ENCODE results near the gene STKLD1.
"Not testable (repeated sequence)": the region's sequence is repeated elsewhere in the genome, so short reads cannot be mapped to it uniquely, and the experiment has no call there.

The STKLD1 gene

DNA sequence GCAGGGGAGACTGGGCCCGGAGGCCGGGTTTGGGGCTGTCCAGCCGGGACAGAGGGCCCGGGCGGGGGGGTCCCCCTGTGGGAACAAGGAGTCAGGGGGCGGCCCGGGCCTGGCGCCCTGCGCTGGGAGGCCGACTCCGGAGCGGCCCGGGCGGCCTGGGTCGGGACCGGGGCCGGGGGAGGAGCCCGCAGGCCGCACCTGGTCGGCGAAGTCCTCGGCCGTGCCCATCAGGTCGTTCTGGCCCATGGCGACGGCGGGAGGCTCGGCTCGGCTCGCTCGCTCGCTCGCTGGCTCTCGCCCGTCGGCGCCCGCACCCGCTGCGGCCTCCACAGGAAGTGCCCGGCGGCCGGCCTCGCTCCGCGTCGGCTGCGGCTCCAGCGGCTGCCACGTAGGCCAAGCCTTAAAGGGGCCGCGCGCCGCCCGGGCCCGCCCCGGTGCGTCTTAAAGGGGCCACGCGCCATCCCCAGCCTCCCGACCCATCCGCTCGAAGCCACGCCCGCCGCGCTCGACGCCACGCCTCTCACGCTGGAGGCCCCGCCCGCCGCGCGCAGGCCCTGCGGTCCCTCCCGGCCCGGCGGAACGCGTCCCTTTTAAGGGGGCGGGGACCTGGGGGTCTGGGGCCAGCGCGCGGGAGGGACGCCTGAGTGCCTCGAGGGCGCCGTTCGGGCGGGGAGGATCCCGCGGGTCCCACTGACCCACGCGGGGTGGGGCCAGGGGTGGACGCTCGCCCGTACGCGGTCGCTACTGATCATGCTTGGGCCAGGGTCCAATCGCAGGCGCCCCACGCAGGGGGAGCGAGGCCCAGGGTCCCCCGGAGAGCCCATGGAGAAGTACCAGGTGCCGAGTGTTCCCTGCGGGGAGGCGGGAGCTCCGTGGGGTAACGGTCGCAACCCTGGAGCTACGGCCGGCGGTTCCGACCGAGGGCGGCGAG is at the start of gene STKLD1, which contains the start of gene SURF4:
STKLD1 (plus strand) TSS at position 643 of the 931 bp plus-strand sequence; CDS start at position 751, 108 bp downstream.
SURF4 (minus strand) TSS at position 337 of the 931 bp plus-strand sequence; CDS start at position 246, 91 bp downstream.
- DNase-seq (ENCODE audit: low read depth in 1 of 2, low spot score in 1 of 2) = peak; percentile 94 to 98

DNA sequence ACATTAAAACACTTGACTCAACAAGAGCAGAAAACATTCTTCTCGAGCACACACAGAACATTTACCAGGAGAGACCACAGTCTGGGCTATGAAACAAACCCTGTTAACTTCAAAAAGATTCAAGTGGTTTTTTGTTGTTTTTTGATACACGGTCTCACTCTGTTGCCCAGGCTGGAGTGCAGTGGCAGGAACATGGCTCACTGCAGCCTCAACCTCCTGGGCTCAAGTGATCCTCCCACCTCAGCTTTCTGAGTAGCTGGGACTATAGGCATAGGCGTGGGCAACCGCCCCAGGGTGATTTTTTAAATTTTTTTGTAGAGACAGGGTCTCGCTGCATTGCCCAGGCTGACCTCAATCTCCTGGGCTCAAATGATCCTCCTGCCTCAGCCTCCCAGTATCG is 49.1 kb upstream of the STKLD1 start:
- DNase-seq (ENCODE audit: low read depth in 1 of 2, low spot score in 1 of 2) = not testable (repeated sequence)

DNA sequence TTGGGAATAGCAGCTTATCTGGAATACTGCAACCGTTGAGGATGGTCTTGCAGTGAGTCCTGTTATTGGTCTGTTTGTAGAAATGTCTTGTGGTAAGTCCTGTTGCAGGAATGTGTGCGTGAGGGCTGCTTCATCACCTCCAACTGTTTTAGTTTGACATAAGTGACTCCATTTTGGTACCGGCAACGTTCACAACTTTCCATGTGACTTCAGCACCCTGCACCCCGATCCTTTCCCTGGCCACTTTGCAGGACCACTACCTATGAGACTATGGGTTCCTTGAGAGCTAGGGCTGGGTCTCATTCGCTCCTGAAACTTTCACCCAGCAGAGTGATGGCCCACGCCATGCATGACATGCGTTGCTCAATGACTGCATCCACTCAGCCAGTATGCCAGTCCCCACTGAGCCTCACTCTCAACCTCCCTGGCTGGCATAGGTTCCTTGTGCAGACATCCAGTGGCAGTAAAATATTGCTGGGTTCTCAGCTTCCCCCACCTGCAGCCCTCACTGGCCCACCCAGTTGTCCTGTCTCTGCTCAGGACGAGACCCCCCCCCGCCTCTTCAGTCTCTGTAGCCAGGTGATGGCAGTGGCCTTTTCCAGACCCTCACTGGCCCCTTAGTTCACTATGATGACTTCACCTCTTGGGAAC is 48.2 kb upstream of the STKLD1 start:
- DNase-seq (ENCODE audit: low read depth in 1 of 2, low spot score in 1 of 2) = no peak

DNA sequence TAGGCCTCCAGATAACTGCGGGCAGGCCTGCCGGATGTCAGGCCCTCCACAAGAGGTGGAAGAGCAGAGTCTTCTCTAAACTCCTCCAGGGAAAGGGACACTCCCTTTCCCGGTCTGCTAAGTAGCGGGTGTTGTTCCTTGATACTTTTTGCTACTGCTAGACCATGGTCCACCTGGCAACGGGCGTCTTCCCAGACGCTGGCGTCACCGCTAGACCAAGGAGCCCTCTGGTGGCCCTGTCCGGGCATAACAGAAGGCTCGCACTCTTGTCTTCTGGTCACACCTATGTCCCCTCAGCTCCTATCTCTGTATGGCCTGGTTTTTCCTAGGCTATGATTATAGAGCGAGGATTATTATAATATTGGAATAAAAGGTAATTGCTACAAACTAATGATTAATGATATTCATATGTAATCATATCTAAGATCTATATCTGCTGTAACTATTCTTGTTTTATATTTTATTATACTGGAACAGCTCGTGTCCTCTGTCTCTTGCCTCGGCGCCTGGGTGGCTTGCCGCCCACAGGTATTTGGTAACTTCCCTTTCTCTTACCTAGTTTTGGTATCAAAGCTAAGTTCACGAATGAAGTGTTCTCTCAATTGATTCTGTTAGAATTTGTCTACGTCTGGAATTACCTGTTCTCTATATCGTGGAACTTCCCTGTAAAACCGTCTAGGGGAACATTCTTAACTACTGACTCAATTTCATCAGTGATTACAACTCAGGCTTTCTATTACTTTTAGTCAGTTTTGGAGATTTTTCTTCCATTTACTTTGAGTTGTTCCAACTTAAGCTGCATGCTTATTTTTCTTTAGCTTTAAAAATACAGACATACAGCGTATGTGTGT is 46.6 kb upstream of the STKLD1 start:
- DNase-seq (ENCODE audit: low read depth in 1 of 2, low spot score in 1 of 2) = not testable (repeated sequence)

DNA sequence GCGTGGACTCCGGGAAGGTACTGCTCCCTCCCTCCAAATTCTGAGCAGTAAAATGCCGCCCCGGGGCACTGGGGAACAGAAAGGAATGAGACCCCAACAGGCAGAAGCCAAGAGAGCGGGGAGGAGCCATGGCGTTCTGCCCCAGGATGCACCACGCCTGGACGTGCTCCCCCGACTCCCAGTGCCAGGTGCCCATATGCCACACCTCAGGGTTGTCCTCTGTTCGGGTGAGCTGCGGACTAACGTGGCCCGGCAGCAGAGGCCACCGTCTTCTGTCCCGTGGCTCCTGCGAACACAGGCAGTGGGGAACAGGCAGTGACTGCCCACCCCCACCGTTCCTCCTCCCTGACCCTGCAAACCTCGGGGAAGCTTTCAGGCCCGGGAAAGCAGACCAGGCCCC is 44.9 kb upstream of the STKLD1 start:
- DNase-seq (ENCODE audit: low read depth in 1 of 2, low spot score in 1 of 2) = no peak

DNA sequence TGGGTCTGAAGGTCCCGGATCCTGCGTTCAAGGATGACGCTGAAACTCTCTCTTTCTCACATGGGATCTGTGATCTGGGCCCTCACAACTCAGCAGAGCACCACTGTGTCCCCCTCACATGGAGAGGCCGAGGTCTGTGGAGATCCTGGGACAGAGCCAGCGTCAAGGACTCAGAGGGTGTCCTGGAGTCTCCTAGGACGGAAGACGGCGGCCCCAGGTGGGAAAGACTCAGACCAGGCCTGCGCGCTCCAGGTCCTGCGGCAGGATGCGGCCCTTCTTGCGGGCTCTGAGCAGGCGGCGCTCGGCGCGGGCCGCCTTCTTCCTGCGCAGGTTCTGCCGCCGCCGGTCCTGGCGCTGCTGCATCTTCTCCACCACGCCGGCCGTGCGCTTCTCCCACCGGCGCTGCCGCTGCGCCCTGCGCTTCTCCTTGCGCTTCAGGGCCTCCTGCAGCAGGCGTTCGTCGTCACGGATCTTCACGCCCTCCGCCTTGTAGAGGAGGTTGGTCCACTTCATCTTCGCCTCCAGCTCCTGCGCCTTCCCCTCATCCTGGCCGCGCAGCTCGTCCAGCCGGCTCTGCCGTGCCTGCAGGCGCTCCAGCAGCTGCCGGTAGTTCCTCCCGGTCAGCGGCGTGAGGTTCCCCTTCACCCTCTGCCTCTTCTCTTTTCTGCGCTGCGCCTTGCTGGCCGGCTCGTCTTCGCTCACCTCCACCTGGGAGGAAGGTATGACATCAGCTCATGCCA is 44.4 kb upstream of the STKLD1 start:
- no peak for DNase-seq (ENCODE audit: low read depth in 1 of 2, low spot score in 1 of 2)

DNA sequence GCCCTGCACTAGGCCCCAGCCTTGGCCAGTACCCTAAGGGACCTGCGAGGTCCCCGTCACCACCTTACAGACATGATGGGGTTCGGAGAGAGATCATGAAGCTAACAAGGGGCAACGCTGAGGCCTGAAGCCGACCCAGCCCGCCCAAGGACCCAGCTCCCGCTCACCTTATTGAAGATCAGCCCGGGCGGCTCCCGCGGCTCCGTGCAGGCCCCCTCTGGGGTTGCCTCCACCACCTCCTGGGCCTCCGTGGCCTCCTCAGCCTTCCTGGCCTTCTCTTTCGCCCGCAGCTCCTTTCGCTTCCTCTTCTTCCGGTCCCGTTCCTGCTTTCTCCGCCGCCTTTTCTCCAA is 43.8 kb upstream of the STKLD1 start:
- no peak for DNase-seq (ENCODE audit: low read depth in 1 of 2, low spot score in 1 of 2)

DNA sequence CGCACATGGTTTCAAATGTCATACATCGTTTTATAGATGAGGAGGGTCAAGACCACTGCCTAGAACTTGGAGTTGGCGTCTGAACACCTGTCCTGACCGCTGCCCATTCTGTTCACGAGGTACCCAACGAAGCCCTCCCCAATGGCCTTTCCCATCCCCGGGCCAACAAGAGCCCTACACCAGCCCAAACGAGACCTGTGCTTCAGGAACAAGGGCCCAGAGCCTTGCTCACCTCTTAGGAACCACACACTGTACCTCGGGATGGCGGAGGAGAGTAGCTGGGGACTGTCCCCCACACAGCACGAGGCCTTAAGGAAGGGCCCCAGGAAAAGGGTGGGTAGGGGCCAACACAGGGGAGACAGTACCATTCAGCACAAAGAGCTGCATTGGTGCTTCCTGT is 43.2 kb upstream of the STKLD1 start:
- no peak for DNase-seq (ENCODE audit: low read depth in 1 of 2, low spot score in 1 of 2)

DNA sequence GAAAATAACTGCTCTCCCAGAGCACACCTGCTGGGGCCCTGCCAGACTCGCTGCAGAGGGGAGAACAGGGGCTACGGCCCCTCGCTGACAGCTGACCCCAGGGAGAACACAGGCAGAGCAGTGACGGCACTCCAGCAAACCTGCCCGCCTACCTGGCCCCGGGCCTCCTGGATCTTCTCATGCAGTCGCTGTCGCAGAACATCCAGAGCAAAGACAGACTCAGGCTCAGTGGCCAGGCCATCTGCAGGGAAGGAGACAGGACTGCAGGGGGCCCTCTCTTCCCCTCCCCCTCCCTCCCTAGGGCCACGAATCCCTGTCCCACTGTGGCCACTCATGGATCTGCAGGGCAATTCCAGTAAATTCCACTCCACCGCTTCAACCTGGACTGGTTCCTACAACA is 42.6 kb upstream of the STKLD1 start:
- no peak for DNase-seq (ENCODE audit: low read depth in 1 of 2, low spot score in 1 of 2)

DNA sequence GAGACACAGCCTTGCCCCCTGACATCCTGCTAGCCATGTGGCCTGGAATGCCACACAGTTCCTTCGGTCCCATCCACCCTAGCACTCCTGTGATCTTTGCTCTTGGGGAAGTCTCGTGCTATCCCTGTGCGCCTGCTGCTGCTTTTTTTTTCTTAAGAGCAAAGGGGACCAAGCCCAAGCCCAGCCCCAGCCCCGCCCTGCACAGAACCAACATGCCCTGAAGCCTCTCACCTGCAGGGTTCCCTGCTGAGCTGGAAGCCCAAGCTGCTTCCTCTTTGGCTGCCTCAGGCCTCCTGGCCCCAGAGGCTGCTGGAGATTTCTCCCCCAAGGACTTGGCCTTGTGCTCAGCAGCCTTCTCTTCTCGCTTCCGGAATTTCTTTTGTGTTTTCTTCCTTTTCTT is 42.0 kb upstream of the STKLD1 start:
- DNase-seq (ENCODE audit: low read depth in 1 of 2, low spot score in 1 of 2) = no peak

DNA sequence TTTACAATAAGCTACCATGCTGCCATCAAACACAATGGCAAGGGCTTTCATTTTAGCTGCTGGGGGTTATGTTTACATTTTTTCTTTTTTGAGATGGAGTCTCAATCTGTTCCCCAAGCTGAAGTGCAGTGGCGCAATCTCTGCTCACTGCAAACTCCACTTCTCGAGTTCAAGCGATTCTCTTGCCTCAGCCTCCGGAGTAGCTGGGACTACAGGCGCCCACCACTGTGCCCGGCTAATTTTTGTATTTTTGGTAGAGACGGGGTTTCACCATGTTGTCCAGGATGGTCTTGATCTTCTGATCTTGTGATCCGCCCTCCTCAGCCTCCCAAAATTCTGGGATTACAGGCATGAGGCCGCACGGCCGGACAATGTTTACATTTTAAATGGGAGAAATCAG is 41.3 kb upstream of the STKLD1 start:
- DNase-seq (ENCODE audit: low read depth in 1 of 2, low spot score in 1 of 2) = not testable (repeated sequence)

DNA sequence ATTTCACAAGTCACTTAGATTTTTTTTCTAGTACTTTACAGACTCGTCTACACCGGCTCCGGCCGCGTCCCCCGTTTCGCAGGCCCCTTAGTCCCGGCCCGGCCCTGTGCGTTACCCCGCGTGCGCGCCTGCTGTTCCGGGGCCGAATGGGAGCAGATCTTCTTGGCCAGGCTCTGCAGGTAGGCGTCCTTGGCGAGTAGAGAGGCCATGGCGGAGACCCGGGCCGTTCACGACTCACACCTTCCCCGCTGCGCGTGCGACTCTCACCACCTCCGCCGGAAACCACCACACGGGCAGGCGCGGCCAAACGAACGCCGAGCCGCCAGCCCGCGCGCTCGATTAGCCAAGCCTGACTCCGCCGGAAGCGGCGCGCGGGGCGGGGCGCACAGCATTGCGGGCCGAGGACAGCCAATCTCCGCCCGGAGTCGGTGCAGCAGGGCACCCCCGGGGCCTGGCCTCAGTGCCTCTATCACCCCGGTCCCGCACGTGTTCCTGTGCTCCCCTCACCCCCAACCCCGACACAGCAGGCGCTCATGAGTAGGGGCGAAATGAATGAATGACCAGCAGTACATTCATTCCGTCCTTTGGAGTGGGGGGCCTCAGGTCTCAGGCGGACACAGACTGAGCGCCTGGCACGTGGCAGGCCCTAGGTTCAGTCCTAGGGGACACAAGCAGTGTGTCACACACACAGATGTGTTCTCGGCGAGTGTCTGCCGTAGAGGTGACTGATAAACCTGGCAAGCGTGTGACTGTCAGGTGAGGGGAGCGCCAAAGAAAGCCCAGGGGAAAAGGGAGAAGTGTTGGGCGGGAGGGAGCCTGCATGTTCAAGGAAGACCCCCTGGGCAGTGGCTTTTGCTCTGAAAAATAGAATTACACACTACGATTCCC is 40.0 kb upstream of the STKLD1 start, which contains the start of gene SURF6:
SURF6 (minus strand) TSS at position 265 of the 888 bp plus-strand sequence; CDS start at position 209, 56 bp downstream.
- DNase-seq (ENCODE audit: low read depth in 1 of 2, low spot score in 1 of 2) = peak; percentile 85 to 94

DNA sequence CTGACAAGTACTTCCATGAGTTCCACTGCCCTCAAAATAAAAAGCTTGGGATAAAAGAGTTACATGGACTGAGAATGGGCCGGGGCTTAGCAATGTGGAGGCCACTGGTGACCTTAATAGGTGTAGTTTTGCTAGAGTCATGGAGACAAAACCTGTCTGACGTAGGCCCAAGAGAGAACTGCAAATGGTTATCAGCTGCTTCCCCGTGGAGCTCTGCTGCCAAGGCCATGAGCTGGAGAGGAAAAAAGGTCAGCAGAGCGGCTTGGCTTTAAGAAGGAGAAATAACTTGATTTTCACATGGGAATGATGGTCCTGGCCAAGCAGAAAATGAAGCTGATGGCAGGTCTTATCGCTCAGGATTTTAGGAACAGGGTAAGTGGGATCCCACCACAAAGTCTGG is 36.5 kb upstream of the STKLD1 start:
- no peak for DNase-seq (ENCODE audit: low read depth in 1 of 2, low spot score in 1 of 2)

DNA sequence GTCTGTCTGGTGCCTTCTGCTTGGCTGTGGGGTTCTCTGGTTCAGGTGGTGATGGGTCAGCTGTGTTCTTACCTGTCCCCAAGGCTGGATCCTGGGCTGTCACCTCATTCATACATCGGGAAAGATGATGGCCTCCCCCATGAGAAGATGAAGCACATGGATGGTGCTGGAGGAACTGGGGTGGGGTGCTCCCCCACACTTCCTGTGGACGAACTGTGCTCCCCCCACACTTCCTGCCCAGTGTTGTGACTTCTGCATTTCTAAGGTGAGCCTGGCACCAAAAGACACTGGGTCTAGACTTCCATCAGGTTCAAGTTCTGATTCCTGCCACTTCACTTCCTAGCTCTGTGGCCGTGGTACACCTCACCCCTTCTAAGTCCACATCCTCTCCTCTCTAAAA is 35.9 kb upstream of the STKLD1 start:
- no peak for DNase-seq (ENCODE audit: low read depth in 1 of 2, low spot score in 1 of 2)

DNA sequence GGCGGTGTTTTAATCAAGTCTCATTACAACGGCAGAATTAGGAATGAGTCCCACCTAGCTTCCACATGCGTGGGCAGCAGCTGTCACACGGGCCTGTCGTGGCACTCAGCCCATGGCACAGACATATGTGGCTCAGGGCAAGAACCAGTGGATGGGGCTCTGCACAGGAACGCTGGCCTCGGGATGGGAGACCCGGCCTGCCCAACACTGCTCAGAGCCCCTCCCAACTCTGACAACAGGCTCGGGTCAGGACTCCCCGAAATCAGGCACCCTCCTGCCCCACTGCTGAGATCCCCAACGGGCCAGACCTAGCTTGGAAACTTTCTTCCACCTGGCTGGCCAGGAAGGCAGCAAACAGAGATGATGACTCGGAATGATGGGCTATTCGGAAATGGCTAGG is 35.2 kb upstream of the STKLD1 start:
- no peak for DNase-seq (ENCODE audit: low read depth in 1 of 2, low spot score in 1 of 2)

DNA sequence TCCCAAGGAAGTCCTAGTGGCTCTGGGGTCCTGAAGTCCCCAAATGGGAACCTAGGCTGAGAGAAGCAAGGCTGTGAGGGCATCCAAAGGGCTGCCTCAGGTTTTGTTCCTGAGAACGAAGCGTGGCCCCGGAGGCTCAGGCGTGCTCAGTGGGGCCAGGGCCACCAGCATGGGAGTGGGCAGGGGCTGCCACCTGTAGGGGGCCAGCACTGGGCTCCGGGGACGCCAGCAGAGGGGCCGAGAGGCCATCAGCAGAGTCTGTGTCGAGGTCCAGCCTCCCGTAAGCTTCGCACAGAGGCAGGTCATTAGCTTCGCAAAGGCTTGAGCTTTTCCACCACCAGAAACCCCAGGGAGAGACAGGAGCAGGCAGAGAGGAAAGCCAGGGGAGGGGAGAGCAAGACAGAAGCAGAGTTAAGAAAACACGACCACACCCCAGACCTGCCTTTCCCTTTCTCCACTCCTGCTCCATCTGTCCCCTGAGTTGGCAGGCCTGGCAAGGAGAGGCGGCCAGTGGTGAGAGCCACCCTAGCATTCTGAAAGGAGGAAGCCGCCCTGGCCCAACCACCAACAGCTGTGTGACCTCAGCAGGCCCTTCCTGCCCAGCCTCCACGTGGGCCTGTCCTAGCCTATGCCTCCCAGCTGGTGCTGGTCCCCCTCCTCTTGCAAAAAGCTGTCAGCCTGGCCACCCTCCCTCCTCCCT is 34.6 kb upstream of the STKLD1 start:
- no peak for DNase-seq (ENCODE audit: low read depth in 1 of 2, low spot score in 1 of 2)

DNA sequence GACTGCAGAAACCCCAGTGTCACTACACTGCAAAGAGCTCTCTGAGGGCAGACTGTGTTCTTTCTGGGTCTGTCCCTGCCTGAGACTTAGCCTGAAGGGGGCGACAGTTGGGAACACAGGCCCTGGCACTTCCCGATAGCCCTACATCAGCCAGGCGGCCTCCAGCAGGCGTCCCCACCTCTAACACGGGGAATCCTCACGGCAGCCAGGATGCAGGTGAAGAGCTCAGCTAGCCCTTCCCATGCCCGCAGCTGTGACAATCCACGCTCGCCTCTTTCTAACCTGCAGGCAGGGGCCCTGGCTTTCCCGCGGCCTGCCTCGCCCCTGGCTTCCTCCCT is 34.1 kb upstream of the STKLD1 start:
- no peak for DNase-seq (ENCODE audit: low read depth in 1 of 2, low spot score in 1 of 2)

DNA sequence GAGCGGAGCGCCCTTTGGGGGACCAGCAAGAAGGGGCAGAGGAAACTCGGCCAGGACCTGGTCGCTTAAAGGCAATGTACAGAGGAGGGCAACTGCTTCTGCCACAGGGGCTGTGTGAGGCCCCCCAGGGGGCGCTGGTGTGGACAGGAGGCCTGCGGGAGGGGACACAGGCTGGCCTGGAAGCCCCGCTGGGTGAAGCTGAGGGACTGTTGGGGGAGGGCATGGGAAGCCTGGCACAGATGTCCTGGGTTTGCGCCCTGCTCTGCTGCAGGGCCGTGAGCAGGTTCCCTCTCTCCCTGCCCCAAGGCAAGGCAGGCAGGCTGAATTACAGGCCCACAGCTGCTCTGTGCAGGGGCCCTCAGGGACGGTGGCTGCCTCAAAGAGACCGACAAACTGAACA is 33.6 kb upstream of the STKLD1 start:
- no peak for DNase-seq (ENCODE audit: low read depth in 1 of 2, low spot score in 1 of 2)

DNA sequence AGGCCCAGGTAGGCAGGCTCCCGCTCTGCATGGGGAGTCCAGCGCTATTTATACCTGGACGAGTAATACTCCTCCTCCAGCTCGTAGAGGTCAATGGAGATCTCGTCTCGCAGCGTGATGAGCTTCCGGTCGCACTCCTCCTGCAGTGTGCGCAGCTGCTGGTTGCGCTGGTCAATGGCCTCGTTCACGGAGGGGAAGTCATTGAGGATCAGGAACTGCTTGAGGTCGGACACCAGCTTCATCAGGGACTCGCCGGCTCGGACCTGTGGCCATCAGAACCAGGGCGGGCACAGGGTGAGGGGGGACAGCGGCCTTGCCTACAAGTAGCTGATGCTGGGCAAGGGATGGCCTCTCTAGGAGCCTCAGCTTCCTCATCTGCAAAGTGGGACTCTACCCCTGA is 32.1 kb upstream of the STKLD1 start:
- DNase-seq (ENCODE audit: low read depth in 1 of 2, low spot score in 1 of 2) = no peak
